8988T (cell line): ENCODE measurements around the gene CORO7.

ENCODE experiments used
- DNase-seq: peaks from one replicate; pipeline ENCODE4 v3.0.0; 2011

The CORO7 gene

GRCh38 chr16:4426021-4426684, 9.8 kb upstream of the CORO7 start:
- DNase-seq, result no peak

DNA sequence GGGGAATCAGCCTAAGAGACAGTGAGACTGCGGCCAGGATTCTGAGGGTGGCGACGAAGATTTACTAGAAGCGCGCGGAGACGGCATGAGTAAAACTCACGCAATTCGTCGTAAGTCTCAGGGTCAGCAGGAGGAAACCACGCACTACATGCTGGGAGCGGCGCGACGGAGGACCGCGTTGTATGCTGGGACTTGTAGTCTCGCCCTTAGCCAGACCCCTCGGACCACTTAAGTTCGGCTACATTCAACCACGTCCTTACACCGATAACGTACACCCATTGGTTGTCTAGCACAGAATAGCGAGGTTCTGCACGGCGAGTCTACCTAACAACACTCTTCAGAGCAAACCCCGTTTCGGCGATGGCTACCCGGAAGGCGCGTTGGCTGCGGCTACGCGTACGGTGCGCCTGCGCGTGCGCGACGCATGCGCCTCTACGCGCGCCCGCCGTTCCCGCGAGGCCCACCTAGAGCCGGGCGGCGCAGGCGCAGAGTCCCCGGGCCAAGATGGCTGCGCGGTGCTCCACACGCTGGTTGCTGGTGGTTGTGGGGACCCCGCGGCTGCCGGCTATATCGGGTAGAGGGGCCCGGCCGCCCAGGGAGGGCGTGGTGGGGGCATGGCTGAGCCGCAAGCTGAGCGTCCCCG, 9.1 kb upstream of the CORO7 start, which contains the start of gene DNAJA3:
Gene DNAJA3 (plus strand): TSS at position 491 of the 643 bp plus-strand sequence. CDS start 14 bp downstream, at position 505.
- DNase-seq, result peak; percentile 74

DNA sequence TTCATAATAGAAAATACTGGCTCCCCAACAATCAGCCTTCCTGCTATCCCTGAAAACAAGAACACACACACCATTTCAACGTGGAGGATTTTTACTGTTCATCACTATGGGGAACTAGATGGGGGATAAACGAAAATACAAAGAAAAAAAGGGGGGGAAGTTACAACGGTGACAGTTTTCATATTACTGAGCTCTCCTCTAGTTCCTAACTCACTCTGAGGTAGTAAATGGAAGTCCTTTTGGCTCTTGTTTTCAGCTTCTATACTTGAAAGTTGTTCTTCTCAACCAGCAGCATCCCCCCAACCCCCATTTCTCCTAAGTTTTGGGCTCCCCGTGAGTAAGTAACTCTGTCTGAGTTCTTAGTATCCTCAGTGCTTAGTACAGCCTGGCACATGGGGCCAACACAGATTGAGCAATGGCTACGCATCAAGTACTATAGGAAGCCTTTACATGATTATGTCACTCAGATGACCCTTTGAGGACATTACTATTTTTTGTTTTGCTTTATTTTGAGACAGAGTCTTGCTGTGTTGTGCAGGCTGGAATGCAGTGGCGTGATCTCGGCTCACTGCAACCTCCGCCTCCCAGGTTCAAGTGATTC, 4.2 kb upstream of the CORO7 start:
- DNase-seq, result no peak

GRCh38 chr16:4419402-4419959, 3.1 kb upstream of the CORO7 start:
- DNase-seq, result no peak

GRCh38 chr16:4415538-4416199, 727 bp downstream of the CORO7 start:
- no peak for DNase-seq

DNA sequence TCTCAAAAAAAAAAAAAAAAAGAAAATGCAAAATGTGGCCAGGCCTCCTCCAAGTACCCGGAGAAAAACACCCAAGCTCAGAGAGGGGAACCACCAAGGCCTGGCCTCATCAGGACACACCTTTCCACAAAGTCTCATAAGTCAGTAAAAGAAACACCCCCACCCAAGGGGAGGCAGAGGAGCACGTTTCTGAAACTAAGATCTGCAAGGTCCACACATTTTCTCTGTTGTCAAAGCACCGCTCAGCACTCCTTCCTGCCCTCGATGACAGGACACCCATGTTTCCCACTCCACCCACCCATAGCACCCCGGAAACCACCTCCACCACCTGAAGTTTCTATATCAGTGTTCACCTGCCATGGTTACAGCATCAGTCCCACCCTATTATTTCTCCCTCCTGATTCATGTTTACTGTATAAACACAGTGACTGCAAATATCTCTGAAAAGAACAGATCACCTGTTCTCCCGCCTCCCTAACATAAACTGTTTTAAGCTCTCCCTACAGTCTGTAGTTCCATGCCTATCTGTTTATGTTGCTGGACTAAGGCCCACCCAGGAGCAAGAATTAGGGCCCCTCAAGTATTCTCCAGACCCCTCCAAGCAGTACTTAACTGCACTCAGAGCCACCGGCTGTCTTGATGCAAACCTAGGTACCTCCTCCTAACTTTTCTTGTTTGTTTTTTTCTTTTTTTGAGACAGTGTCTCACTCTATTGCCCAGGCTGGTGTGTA, 2.0 kb downstream of the CORO7 start:
- no peak for DNase-seq

DNA sequence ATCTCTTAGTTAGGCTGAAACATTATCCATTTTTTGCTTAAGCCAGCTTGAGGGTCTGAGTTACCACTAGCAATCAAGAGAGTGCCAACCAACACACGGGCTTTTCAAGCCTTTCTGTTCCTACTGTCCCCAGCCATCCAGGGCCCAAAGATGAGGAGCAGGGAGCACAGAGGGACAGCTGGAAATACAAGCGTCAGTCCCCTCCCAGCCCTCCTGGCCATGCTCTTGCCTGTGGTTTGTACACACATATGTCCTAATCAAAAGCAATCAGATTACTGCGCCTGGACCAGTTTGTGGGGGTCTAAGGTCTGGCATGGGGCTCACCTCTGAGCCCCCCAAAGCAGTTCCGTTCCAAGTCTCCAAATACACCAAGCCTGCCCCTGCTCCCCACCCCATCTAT, 3.5 kb downstream of the CORO7 start:
- DNase-seq, result no peak

DNA sequence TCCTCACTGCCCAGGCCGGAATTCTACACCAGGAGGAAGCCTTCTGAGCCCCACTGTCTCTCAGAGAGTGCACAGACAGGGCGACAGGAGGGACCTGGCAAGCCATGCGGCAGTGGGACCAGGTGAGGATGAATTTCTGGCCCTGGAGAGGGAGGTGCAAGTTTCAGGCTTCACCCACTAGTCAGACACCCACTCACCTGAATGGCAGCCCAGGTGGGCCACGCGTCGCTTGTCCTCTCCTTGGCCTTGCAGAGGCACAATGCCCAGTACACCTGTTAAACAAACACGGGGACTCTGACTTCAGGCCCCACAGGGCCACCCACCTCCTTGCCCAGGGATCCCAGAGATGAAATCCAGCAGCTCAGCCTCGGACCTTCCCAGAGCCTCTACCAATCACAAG, 4.2 kb downstream of the CORO7 start:
- DNase-seq, result no peak

DNA sequence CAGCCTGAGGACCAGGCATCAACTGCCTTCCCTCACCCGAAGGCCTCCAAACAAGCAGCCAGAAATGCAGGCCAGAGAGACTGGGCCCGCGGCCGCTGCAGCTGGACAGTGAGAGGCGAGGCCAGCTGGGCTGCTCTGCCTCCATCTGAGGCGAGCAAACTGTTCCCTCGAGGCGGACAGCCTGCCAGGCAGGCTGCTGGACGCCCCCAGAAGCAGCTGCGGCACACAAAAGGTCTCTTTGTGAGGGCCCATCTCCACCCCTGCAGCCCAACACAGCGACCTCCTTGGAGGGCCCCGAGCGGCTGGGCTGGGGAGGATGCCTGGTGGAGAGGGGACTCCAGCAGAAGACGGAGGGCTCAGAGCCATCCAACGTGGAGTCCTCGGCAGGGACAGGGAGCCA, 4.7 kb downstream of the CORO7 start:
- no peak for DNase-seq

GRCh38 chr16:4410335-4411075, 5.9 kb downstream of the CORO7 start:
- DNase-seq, result no peak

DNA sequence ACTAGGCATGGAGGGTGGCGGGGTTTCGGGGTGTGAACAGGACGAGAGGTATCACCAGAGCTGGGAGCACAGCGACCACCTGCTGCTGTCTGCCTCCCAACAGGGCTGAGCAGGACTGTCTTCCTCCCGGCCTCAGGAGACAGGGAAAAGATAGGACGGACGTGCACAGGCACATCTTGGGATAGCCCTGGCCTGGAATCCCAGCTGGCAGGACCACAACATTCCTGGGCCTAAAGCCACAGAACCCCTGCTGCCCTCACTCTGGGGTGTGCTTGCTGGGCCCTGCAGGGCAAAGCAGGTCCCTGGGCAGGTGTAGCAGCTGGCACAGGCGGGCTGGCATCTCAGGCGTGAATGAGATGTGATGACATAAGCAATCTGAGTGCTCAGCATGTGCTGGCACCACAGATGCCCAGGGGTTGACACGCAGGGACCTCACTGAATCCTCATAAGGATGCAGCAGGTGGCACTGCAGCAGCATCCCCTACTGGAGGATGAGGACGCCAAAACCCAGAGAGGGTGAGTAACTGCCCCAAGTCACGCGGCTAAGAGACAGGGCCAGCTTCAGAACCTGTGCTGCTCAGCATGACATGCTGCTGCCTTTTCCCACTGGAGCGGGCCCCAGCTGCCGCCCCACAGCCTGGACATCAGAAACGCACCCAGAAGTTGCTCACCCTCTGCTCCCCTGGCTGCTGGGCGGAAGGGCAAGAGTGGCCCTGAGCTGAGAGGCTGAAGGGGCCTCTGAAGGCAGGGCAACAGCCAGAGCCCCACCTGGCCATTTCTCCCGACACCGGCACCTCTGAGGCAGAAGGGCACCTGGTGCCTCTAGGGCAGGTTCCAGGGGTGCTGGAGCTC, 7.1 kb downstream of the CORO7 start:
- DNase-seq, result peak; percentile 64

DNA sequence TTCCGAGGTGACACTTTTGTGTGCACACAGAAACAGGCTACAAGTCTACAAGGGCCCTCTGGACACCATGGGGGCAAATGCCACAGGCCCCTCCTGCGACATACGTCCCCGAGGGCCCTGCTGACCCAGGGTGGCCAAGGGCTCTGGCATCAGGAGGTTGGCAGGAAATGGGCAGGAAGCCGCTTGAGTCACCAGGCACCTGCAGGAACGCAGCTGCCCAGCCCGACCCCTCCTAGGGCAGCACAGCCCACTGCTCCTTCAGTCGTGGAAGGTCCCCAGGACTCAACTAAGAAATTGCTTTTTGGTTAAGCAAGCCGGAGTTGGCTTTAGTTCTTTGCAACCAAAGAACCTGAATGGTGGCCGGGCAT, 8.1 kb downstream of the CORO7 start:
- peak; percentile 40 for DNase-seq

DNA sequence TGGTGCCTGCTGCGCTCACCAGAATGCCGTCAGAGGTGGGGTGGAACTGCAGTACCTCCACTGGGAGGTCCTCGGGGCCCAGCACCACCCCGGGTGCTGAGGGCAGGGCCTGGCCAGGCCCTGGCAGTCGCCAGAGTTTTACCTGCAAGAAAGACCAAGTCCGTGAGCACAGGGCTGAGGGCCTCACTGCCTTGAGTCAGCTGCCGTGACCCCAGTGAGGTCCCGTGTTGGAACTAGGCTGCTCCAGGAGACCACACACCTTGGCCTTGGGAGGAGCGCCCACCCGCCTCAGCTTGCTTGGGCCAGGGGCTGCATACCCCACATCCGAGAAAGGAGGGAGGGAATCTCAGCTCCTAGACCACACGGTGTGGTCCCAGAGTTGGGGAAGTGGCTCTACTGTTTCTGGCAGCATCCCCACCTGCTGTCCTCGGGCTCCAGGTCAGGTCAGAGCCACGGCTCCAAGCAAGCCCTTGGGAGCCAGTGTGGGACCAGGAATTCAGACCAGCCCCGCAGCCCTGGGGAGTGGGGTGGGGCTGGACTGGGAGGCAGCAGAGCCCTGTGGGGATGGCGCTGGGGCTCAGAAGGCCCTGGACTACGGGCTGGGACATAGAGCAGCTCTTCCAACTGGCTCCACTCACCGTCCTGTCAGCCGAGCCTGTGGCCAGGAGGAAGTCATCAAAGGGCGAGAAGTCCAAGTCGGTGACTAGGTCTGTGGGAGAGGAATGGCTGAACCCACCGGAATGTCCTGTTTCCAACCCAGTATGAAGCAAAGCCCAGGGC, 8.7 kb downstream of the CORO7 start:
- peak; percentile 37 for DNase-seq

- peak; percentile 8 for DNase-seq
Measured at GRCh38 chr16:4404967-4405696, 11.3 kb downstream of the CORO7 start.

GRCh38 chr16:4404247-4404966, 12.0 kb downstream of the CORO7 start:
- DNase-seq, result peak; percentile 77

DNA sequence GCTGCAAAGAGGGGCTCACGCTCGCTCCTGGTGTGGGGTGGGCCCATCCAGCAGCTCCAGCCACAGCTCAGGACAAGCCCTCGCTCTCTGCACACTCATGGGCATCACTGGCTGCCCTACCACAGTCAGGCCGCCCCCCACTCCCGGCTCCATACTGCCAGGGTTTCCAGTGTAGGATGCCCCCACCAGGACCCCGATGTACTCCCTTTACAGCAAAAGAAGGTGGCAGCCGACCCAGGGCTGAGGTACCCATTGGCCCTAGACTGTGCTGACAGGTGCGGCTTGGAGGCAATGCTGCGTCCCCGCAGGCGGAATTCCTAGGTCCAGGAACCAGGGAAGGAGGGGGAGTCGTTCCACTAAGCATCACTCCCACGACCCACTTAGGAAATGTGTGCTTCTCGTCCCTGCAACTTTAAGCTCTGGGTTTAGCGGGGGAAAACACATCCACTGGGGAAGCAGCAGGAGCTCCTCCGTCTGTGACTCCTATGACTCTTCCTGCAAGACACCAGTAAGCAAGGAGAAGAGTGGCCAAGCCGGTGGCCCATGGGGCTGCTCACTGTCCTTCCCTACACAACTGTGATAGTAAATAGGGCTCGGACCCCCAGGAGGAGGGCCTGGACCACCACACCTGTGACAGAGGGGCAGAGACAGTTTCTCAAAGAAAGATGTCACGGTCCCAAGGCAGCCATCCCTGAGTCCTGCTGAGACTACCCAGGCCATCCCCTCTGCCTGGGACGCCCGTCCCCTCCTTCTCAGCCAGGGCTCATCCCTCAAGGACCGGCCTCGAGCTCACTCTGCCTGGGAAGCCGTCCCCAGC, 13.1 kb downstream of the CORO7 start:
- DNase-seq, result peak; percentile 13

DNA sequence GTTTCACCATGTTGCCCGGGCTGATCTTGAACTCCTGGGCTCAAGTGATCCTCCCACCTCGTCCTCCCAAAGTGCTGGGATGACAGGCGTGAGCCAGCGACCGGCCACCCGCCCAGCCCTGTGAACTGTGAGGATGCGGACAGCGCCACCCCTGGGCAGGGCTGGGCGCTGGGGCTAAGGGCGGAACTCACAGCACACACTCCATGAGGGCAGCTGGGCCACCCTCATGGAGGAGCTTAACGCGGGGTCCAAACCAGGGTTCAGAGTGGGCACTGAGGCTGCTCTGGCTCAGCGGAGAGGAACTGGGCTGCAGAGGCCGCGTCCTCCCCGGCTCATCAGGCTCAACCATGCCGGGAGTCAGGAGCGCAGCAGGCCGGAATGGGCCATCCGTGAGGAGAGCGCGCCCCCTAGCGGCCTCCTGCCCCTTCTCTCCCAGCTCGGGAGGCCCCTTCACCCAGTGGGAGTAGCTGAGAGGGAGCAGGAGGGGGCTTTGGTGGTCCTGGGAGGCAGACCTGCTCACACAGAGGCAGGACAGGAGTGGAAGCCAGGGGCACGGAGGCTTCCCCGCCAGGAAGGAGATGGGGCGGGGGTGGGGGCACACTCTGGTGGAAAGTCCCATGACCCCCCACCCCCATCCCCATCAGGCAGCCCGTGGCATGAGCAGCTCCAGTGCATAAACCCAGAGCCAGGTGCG, 13.8 kb downstream of the CORO7 start:
- DNase-seq, result peak; percentile 86
